GM19351 (cell line): ENCODE measurements around the gene NDUFS1.

Source experiments
- ATAC-seq: cut with Tn5 transposase; IDR thresholded peaks from one replicate; pipeline ENCODE4 v1.9.1; 2021; ENCODE audit warnings: mild to moderate bottlenecking, moderate library complexity; ENCODE audit not compliant: unreplicated experiment

Gene NDUFS1

GRCh38 chr2:206069417-206069816 is 89.8 kb downstream of the NDUFS1 start:
- ATAC-seq = no peak

- ATAC-seq = no peak
These were observed 91.0 kb downstream of the NDUFS1 start for GRCh38 chr2:206068207-206068606.
